Eye (tissue), 1 donor: ENCODE measurements around the gene TUBG1.
"Not testable (repeated sequence)": the region's sequence is repeated elsewhere in the genome, so short reads cannot be mapped to it uniquely, and the experiment has no call there.

ENCODE experiments used
- DNase-seq: peaks from one replicate; pipeline ENCODE4 v3.0.0-alpha.2; 2015

The TUBG1 gene

GRCh38 chr17:42627032-42627764, 17.7 kb downstream of the TUBG1 start:
- not testable (repeated sequence) for DNase-seq

DNA sequence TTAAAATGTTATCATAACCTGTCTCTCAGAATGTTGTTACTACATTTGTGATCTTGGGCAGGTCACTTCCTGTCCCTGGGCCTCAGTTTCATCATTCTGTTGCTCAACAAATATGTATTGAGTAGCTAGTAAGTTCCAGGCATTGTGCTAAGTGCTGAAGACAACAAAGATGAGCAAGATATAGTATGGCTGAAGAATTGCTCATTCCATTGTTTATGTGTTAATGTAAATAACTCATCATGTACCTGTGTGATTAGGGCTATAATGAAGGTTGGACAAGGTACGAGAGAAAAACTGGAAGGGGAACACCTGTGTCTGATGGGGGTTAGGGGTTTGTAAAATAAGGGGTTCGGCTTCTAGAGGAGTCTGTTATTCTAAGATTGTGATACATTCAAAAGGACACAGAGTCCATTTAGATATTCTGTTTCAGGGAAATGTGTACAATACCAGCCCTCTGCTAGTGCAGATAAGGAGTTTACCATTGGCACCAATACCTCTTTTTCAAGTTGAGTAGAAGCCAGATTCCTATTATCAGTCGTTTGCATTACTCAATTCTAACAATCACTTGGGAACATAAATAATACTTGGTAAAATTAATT, 20.0 kb downstream of the TUBG1 start:
- DNase-seq = no peak

DNA sequence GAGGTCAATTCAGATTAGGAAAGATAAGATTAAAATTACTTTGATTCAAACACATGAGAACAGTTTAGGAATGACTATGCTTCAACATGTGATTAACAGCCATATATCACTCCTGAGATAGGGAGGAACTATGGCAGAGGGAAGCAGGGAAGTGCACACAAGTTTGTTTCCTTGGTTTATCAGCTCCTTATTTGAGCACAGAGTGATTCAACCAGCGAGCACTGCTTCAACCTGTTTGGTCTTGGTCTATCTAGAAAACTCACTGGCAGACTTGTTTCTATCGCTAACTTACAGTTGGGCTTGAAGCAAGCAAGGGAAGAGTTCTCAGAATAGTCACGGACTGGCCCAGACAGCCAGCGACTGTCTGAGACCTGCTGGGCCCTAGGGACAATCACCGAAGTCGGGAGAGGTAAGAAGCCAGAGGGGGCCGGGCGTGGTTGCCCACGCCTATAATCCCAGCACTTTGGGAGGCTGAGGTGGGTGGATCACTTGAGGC, 23.5 kb downstream of the TUBG1 start:
- no peak for DNase-seq

- no peak for DNase-seq
Measured at GRCh38 chr17:42639525-42640113, 30.1 kb downstream of the TUBG1 start.

- DNase-seq = no peak
Measured at GRCh38 chr17:42640121-42640520, 30.6 kb downstream of the TUBG1 start.

GRCh38 chr17:42642336-42642735, 32.9 kb downstream of the TUBG1 start:
- peak; percentile 53 for DNase-seq

- DNase-seq = no peak
Measured at GRCh38 chr17:42647778-42648177, 38.3 kb downstream of the TUBG1 start.

DNA sequence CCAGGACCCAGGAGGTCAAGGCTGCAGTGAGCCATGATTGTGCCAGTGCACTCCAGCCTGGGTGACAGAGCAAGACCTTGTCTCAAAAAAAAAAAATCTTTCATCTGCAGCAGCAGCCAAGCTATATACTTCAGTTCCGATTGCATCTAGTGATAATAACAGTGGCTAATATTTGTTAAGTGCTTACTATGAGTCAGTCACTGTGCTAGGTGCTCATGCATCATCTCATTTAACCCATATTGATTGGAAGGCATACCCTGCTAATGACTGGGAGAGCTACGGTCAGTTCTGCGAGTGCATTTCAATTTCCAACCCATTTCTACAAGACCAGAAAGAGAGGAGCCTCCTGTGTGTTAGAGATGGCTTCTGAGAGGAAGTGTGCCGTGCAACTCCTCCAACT, 41.9 kb downstream of the TUBG1 start:
- no peak for DNase-seq

- DNase-seq = peak; percentile 93
Measured at GRCh38 chr17:42653179-42654124, 44.0 kb downstream of the TUBG1 start.

GRCh38 chr17:42655528-42655927, 46.0 kb downstream of the TUBG1 start:
- DNase-seq = no peak

DNA sequence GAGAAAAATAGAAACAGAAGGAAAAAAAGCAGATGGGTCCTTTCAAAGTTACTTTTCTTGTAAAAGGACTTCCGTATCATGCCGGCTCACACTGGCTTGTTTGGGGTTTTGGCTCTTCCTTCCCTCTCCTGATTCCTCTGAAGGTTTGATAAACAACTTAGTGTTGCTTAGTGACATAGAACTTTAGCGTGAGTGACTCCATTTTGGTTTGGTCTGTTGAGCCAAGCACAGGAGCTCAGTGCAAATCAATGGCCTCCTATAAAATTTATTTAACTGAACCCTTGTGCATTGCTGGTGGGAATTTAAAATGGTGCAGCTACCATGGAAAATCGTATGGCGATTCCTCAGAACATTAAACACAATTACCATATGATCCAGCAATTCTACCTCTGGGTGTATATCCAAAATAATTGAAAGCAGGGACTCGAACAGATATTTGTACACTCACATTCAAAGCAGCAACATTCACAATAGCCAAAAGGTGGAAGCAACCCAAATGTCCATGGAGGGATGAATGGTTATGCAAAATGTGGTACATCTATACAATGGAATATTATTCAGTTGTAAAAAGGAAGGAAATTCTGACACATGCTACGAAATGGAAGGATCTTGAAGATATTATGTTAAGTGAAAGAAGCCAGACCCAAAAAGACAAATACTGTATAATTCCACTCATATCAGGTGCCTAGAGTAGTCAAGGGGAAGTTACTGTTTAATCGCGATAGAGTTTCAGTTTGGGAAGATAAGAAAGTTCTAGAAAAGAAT, 48.5 kb downstream of the TUBG1 start:
- DNase-seq = no peak

GRCh38 chr17:42659079-42659931, 49.8 kb downstream of the TUBG1 start, which contains the start of gene TUBG2:
TUBG2 (plus strand) TSS chr17:42659284; CDS start chr17:42659504, 220 bp downstream.
- peak; percentile 96 for DNase-seq

GRCh38 chr17:42659932-42660274, 50.4 kb downstream of the TUBG1 start:
- DNase-seq = not testable (repeated sequence)

DNA sequence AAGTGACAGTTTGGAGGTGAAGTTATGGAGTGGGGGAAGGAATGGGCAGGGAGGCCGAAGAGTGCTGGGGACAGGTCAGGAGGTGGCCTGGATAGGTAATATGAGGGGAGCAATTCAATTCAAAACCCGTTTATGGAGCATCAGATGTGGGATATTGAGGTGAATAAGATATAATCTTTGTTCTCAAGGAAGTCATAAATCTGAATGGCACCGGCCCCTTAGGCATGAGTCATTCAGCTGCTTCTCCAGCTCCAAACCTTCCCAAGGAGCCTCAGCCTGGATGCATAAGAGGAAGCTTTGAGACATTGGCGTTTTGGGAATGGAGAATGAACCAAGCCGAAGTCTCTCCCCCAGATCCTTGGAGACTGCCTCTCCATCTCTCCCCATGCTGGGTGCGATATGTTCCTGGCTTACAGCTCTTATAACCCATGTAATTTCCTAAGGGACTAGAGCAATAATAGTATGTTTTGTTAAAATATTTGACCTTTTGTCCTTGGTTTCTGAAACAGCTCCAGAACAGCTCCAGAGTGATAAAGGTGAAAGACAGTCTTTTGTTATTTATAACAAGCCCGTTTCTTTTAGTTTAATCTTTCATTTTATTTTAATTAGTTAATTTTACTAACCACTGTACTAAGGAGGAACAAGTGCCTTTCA, 51.3 kb downstream of the TUBG1 start:
- no peak for DNase-seq
